H4 (cell line): ENCODE results near the gene AGMAT. TPM values are rescaled to one million over a fixed set of nuclear protein-coding genes. Genes with fewer than 3 reads are reported as not detected.

ENCODE experiments used
- DNase-seq: peaks from one replicate; pipeline ENCODE4 v3.0.0-alpha.2; 2015; ENCODE audit warnings: low spot score
- total RNA-seq: library from RNA; depleted of rRNA; stranded (reverse); fragments of >200 nt; shearing (Covaris generic); gene quantifications from 2 replicates; pipeline ENCODE4 v1.2.3, GENCODE V29; 2014; rRNA removed

AGMAT gene
- total RNA-seq, 1 experiment from 2014 or later, result not detected

DNA sequence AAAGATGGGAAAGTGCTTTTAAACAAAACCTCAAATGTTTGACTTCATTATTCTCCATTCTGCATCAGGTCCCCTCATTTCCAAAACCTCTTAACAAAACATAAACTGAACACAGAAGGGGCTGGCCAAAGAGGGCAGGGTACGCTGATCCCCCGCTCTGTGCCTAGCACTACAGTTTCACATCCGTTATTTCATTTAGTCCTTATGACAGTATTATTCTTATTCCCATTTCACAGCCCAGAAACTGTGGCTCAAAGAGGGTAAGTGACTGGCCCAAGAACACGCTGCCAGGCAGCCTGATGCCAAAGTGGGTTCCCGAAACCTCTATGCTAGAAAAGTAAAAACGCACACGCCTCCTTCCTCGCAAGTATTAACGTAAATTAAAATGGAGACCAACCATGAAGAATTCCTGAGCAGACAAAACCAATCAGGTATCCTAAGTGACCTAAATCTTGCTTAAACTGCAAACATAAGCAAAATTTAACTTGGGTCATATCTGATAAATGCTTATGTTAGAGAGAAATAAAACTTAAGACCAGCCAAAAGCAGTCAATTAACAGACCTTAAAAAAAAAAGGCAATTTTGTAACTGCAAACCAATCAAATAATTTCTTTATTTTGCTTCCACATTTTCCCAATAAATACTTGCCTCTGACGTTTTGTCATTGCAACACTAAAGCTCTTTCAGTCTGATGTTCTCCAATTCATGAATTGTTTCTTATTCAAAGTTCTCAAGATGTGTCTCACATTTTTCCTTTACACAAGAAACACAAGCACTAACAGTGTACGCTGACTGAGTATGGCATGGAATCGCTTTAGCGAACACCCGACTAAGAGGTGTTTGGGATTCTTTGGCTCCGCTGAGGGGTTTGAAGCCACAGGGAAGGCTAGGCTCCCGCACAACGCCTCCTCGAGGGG lies 61.5 kb downstream of the AGMAT start:
- DNase-seq, result no peak

- no peak for DNase-seq
These were observed 62.3 kb downstream of the AGMAT start for GRCh38 chr1:15522551-15522950.

Other genes starting within 250 kb of the AGMAT start
- 30.8 and 33.5 TPM in 2 replicates for gene EFHD2, start 175.2 kb downstream of the AGMAT start, total RNA-seq
- 0.15 and 0.43 TPM in 2 replicates for gene CTRC, start 146.6 kb downstream of the AGMAT start, total RNA-seq
- gene CELA2A, start 128.3 kb downstream of the AGMAT start, total RNA-seq, result not detected in 2 replicates
- not detected in 2 replicates for gene CELA2B, start 108.9 kb downstream of the AGMAT start, total RNA-seq
- gene CASP9, start 60.8 kb downstream of the AGMAT start, total RNA-seq, result 10.3 and 17.0 TPM in 2 replicates
- 8.1 and 15.2 TPM in 2 replicates for gene DNAJC16, start 58.2 kb downstream of the AGMAT start, total RNA-seq
- 4.5 and 5.2 TPM in 2 replicates for gene DDI2, start 32.4 kb upstream of the AGMAT start, total RNA-seq
- 13.4 and 18.6 TPM in 2 replicates for gene PLEKHM2, start 99.3 kb upstream of the AGMAT start, total RNA-seq
- gene SLC25A34, start 151.2 kb upstream of the AGMAT start, total RNA-seq, result 0.10 and 0.47 TPM in 2 replicates
- not detected in 2 replicates for gene TMEM82, start 157.4 kb upstream of the AGMAT start, total RNA-seq
- 33.0 and 38.9 TPM in 2 replicates for gene FBLIM1, start 173.7 kb upstream of the AGMAT start, total RNA-seq
- gene UQCRHL, start 222.6 kb upstream of the AGMAT start, total RNA-seq, result 4.9 and 6.0 TPM in 2 replicates